Measurements from ENCODE around the gene ZNF888. TPM values are rescaled to one million over a fixed set of nuclear protein-coding genes. Genes with fewer than 3 reads are reported as not detected.
A peak's percentile ranks its signal among the peaks of the same experiment; 100 is the strongest.
"Not testable (repeated sequence)": the region's sequence is repeated elsewhere in the genome, so short reads cannot be mapped to it uniquely, and the experiment has no call there.

The ZNF888 gene
- total and polyA plus RNA-seq, 7 experiments from 2014 or later = 1.3 to 7.2 (median 4.1) TPM

GRCh38 chr19:52871466-52871865 is 51.8 kb downstream of the ZNF888 start:
- Mint-ChIP-seq H3K9me3 (peaks cover 17 to 83% (median 41%) of the 10 kb centered on the region in 11 donors), H3K27me3 (no peaks in the 10 kb centered on the region), H3K4me1 (peaks cover 0 to 3% (median 0%) of the 10 kb centered on the region in 7 donors), H3K36me3 (peaks cover 10 to 42% (median 19%) of the 10 kb centered on the region in 5 donors), H3K4me3 (no peak overlapping the region), H3K27ac (no peak overlapping the region)
- Histone ChIP-seq H3K4me3 (ENCODE audit: low read length) (no peak overlapping the region), H3K36me3 (ENCODE audit: control insufficient read depth in 2 of 3, insufficient read depth in 3 of 3, low read length in 3 of 3) (no peaks in the 10 kb centered on the region), H3K4me1 (ENCODE audit: control insufficient read depth in 2 of 2, insufficient read depth in 2 of 2, low read length in 2 of 2) (no peaks in the 10 kb centered on the region), H3K27ac (ENCODE audit: low read depth, low read length) (no peak overlapping the region), H3K27me3 (ENCODE audit: control insufficient read depth in 2 of 2, insufficient read depth in 2 of 2, low read length in 2 of 2) (no peaks in the 10 kb centered on the region), H3K9me3 (ENCODE audit: control insufficient read depth in 2 of 3, low read length in 3 of 3) (peaks cover 0 to 23% (median 0%) of the 10 kb centered on the region in 3 experiments)
- ChIA-PET POLR2A (interaction anchor here (0.6 kb wide), 1 partner anchor 58 kb away, joined by 3 read pairs; no protein-coding TSS in a partner anchor), CTCF (interaction anchor here (0.6 kb wide), 1 partner anchor 1156 kb away, joined by 5 read pairs; no protein-coding TSS in a partner anchor)
- DNase-seq = no peak
- intact Hi-C loops (cut with micrococcal nuclease) = no loop called here
- no peak for ATAC-seq

GRCh38 chr19:52868031-52868430 is 55.2 kb downstream of the ZNF888 start:
- intact Hi-C loops (cut with micrococcal nuclease) = not testable (repeated sequence)

GRCh38 chr19:52857378-52858191 is 65.6 kb downstream of the ZNF888 start, which contains the start of gene ZNF468:
TSS of gene ZNF468 (minus strand) at chr19:52857619. CDS start at chr19:52854272, 3,347 bp downstream.
- H3K27me3 ChIP-seq (ENCODE audit: control insufficient read depth in 2 of 2, insufficient read depth in 2 of 2, low read length in 2 of 2); CTCF ChIA-PET; H3K4me1 ChIP-seq (ENCODE audit: control insufficient read depth in 2 of 2, insufficient read depth in 2 of 2, low read length in 2 of 2); H3K9me3 ChIP-seq (ENCODE audit: control insufficient read depth in 2 of 3, low read length in 3 of 3); POLR2A ChIA-PET; H3K27me3 Mint-ChIP-seq: not testable (repeated sequence)
- H3K4me3 Mint-ChIP-seq = peak within 1 kb of the TSS; percentile 90 to 97 (median 94)
- Histone ChIP-seq H3K27ac (ENCODE audit: low read depth, low read length) (peak within 1 kb of the TSS; percentile 76), H3K36me3 (ENCODE audit: control insufficient read depth in 2 of 3, insufficient read depth in 3 of 3, low read length in 3 of 3) (peaks cover 8 to 20% (median 8%) of the 10 kb centered on the region in 3 experiments), H3K4me3 (ENCODE audit: low read length) (peak within 1 kb of the TSS; percentile 89)
- ATAC-seq (peak; percentile 100), DNase-seq (peak; percentile 63 to 79 (median 75))
- H3K36me3 Mint-ChIP-seq = peaks cover 21 to 41% (median 36%) of the 10 kb centered on the region in 5 donors
- peaks cover 3 to 58% (median 15%) of the 10 kb centered on the region in 11 donors for H3K9me3 Mint-ChIP-seq
- peak within 1 kb of the TSS; percentile 75 to 93 (median 91) for H3K27ac Mint-ChIP-seq
- peaks cover 15 to 39% (median 32%) of the 10 kb centered on the region in 7 donors for H3K4me1 Mint-ChIP-seq
- intact Hi-C loops (cut with micrococcal nuclease) = loop anchor here (1.0 to 5.0 kb wide), 12 partner anchors 36 to 538 kb away; partner anchors contain the start of genes ZNF611 (in 2 of the 2), ZNF816 (in 2 of the 2), ZNF160 (in 1 of the 2) and ZNF28 (in 1 of the 2)

More at GRCh38 chr19:52868031-52868430, 55.2 kb downstream of the ZNF888 start:
- ATAC-seq; CTCF ChIA-PET; DNase-seq; H3K4me1 Mint-ChIP-seq; H3K9me3 ChIP-seq (ENCODE audit: control insufficient read depth in 2 of 3, low read length in 3 of 3); H3K4me1 ChIP-seq (ENCODE audit: control insufficient read depth in 2 of 2, insufficient read depth in 2 of 2, low read length in 2 of 2); H3K36me3 ChIP-seq (ENCODE audit: control insufficient read depth in 2 of 3, insufficient read depth in 3 of 3, low read length in 3 of 3); H3K4me3 ChIP-seq (ENCODE audit: low read length); H3K27ac Mint-ChIP-seq; H3K27me3 ChIP-seq (ENCODE audit: control insufficient read depth in 2 of 2, insufficient read depth in 2 of 2, low read length in 2 of 2); POLR2A ChIA-PET; H3K27me3 Mint-ChIP-seq; H3K27ac ChIP-seq (ENCODE audit: low read depth, low read length); H3K4me3 Mint-ChIP-seq: not testable (repeated sequence)
- peaks cover 2 to 67% (median 20%) of the 10 kb centered on the region in 11 donors for H3K9me3 Mint-ChIP-seq
- peaks cover 5 to 21% (median 15%) of the 10 kb centered on the region in 5 donors for H3K36me3 Mint-ChIP-seq

GRCh38 chr19:52856540-52857377 is 66.5 kb downstream of the ZNF888 start:
- Histone ChIP-seq H3K36me3 (ENCODE audit: control insufficient read depth in 2 of 3, insufficient read depth in 3 of 3, low read length in 3 of 3) (peaks cover 8 to 28% (median 8%) of the 10 kb centered on the region in 3 experiments), H3K27ac (ENCODE audit: low read depth, low read length) (peak overlapping the region; percentile 76), H3K4me3 (ENCODE audit: low read length) (peak overlapping the region; percentile 89)
- H3K4me1 ChIP-seq (ENCODE audit: control insufficient read depth in 2 of 2, insufficient read depth in 2 of 2, low read length in 2 of 2); H3K9me3 ChIP-seq (ENCODE audit: control insufficient read depth in 2 of 3, low read length in 3 of 3); H3K27me3 ChIP-seq (ENCODE audit: control insufficient read depth in 2 of 2, insufficient read depth in 2 of 2, low read length in 2 of 2); POLR2A ChIA-PET; H3K27me3 Mint-ChIP-seq; CTCF ChIA-PET: not testable (repeated sequence)
- ATAC-seq (peak; percentile 35), DNase-seq (peak in 2 of 9 donors; percentile 4 to 5)
- peaks cover 13 to 45% (median 38%) of the 10 kb centered on the region in 5 donors for H3K36me3 Mint-ChIP-seq
- H3K4me1 Mint-ChIP-seq = peaks cover 15 to 39% (median 32%) of the 10 kb centered on the region in 7 donors
- peak overlapping the region; percentile 90 to 97 (median 94) for H3K4me3 Mint-ChIP-seq
- H3K9me3 Mint-ChIP-seq = peaks cover under 1 to 52% (median 15%) of the 10 kb centered on the region in 11 donors
- H3K27ac Mint-ChIP-seq = peak overlapping the region; percentile 75 to 93 (median 91)
- intact Hi-C loops (cut with micrococcal nuclease) = loop anchor here (1.0 to 5.0 kb wide), 12 partner anchors 35 to 539 kb away; partner anchors contain the start of genes ZNF611 (in 2 of the 2), ZNF816 (in 2 of the 2), ZNF160 (in 1 of the 2) and ZNF28 (in 1 of the 2)

Other genes starting within 250 kb of the ZNF888 start
- gene ZNF611, start 188.4 kb downstream of the ZNF888 start, total RNA-seq = 10 to 100 TPM; 23.4 to 56.0 (median 36.8) TPM
- gene ZNF611, start 188.4 kb downstream of the ZNF888 start, polyA plus RNA-seq = 10 to 100 TPM; 32.6 to 43.5 TPM
- gene ZNF600, start 136.6 kb downstream of the ZNF888 start, total RNA-seq = 10 to 100 TPM in 4 of 5 experiments, 1 to 10 TPM in 1; 6.7 to 30.0 (median 19.8) TPM
- gene ZNF600, start 136.6 kb downstream of the ZNF888 start, polyA plus RNA-seq = 10 to 100 TPM in 1 of 2 donors, 1 to 10 TPM in 1; 5.2 to 17.2 TPM
- gene ZNF28, start 101.8 kb downstream of the ZNF888 start, total RNA-seq = 10 to 100 TPM in 3 of 5 experiments, 1 to 10 TPM in 2; 6.5 to 26.0 (median 21.0) TPM
- 10 to 100 TPM; 10.2 to 14.4 TPM for gene ZNF28, start 101.8 kb downstream of the ZNF888 start, polyA plus RNA-seq
- gene ZNF468, start 65.8 kb downstream of the ZNF888 start, total RNA-seq = 10 to 100 TPM; 10.7 to 26.7 (median 21.7) TPM
- gene ZNF468, start 65.8 kb downstream of the ZNF888 start, polyA plus RNA-seq = 10 to 100 TPM; 16.0 to 25.4 TPM
- 10 to 100 TPM in 3 of 5 experiments, 1 to 10 TPM in 2; 4.5 to 13.4 (median 11.6) TPM for gene ZNF320, start 25.8 kb downstream of the ZNF888 start, total RNA-seq
- 1 to 10 TPM; 5.4 to 7.1 TPM for gene ZNF320, start 25.8 kb downstream of the ZNF888 start, polyA plus RNA-seq
- 10 to 100 TPM in 3 of 5 experiments, 1 to 10 TPM in 2; 5.0 to 25.7 (median 11.0) TPM for gene ZNF816, start 39.5 kb upstream of the ZNF888 start, total RNA-seq
- 10 to 100 TPM; 14.0 to 27.7 TPM for gene ZNF816, start 39.5 kb upstream of the ZNF888 start, polyA plus RNA-seq
- not detected for gene ERVV-1, start 90.5 kb upstream of the ZNF888 start, total RNA-seq
- not detected for gene ERVV-1, start 90.5 kb upstream of the ZNF888 start, polyA plus RNA-seq
- not detected for gene ERVV-2, start 121.3 kb upstream of the ZNF888 start, total RNA-seq
- gene ERVV-2, start 121.3 kb upstream of the ZNF888 start, polyA plus RNA-seq = not detected
- gene ZNF160, start 180.0 kb upstream of the ZNF888 start, total RNA-seq = 10 to 100 TPM; 39.1 to 75.3 (median 52.9) TPM
- 10 to 100 TPM; 24.2 to 32.6 TPM for gene ZNF160, start 180.0 kb upstream of the ZNF888 start, polyA plus RNA-seq
- gene ZNF415, start 209.5 kb upstream of the ZNF888 start, total RNA-seq = 1 to 10 TPM in 2 of 5 experiments, under 1 TPM in 3; 0.58 to 2.1 (median 0.98) TPM
- 1 to 10 TPM; 2.2 to 3.6 TPM for gene ZNF415, start 209.5 kb upstream of the ZNF888 start, polyA plus RNA-seq
- 10 to 100 TPM in 2 of 5 experiments, 1 to 10 TPM in 3; 3.3 to 26.9 (median 7.3) TPM for gene ZNF347, start 235.6 kb upstream of the ZNF888 start, total RNA-seq
- 1 to 10 TPM; 6.5 to 9.5 TPM for gene ZNF347, start 235.6 kb upstream of the ZNF888 start, polyA plus RNA-seq